Transverse colon (tissue), 4 donors: ENCODE results near the gene TF. TPM values are rescaled to one million over a fixed set of nuclear protein-coding genes. Genes with fewer than 3 reads are reported as not detected.

Experiments used
- DNase-seq: peaks from one replicate; pipeline ENCODE4 v3.0.0-alpha.2; 2019
- H3K27ac ChIP-seq, 4 donors: fragments of 200-600 bp; sonication (generic); 2 replicates each; pipeline ENCODE4 v1.5.1; 2016 to 2018; ENCODE audit warnings: inconsistent platforms in 4 of 4
- H3K27me3 ChIP-seq: fragments of 200-600 bp; sonication (generic); 2 replicates; pipeline ENCODE4 v1.5.1; 2017; ENCODE audit warnings: inconsistent platforms
- H3K36me3 ChIP-seq, 4 donors: fragments of 200-600 bp; sonication (generic); 2 replicates each; pipeline ENCODE4 v1.5.1; 2017 to 2019; ENCODE audit warnings: inconsistent platforms in 4 of 4
- H3K4me1 ChIP-seq, 4 donors: fragments of 200-600 bp; sonication (generic); 2 replicates each; pipeline ENCODE4 v1.5.1; 2017 to 2020; ENCODE audit warnings: inconsistent platforms in 4 of 4
- H3K4me3 ChIP-seq, 4 donors: fragments of 200-600 bp; sonication (generic); 1 replicate in 1 of 4; 2 replicates in 3 of 4; pipeline versions ENCODE4 v1.5.1 to v1.6.1; 2017 to 2019; ENCODE audit warnings: inconsistent platforms in 4 of 4
- H3K9me3 ChIP-seq, 2 donors: fragments of 200-600 bp; sonication (generic); 2 replicates each; pipeline ENCODE4 v1.5.1; 2017 to 2019; ENCODE audit warnings: inconsistent platforms in 2 of 2
- CTCF ChIP-seq, 5 experiments: fragments of 200-600 bp in 3 of 5; fragments of 450-650 bp in 2 of 5; sonication (generic) in 3 of 5; IDR thresholded peaks; 1 replicate in 2 of 5; 2 replicates in 3 of 5; pipeline ENCODE4 v1.5.1; 2016 to 2017; ENCODE audit warnings: antibody characterized with exemption in 5 of 5, inconsistent platforms in 3 of 5, mild to moderate bottlenecking in 2 of 5, moderate library complexity in 1 of 5
- EP300 ChIP-seq: sonication (generic); formaldehyde crosslinking; IDR thresholded peaks from one replicate; pipeline ENCODE4 v1.6.1; 2017; ENCODE audit warnings: antibody characterized with exemption, low read depth
- POLR2A ChIP-seq: fragments of 450-650 bp; IDR thresholded peaks from one replicate; pipeline ENCODE4 v1.6.1; 2016; ENCODE audit warnings: antibody characterized with exemption, mild to moderate bottlenecking, moderate library complexity
- POLR2AphosphoS5 ChIP-seq, 3 donors: sonication (generic); formaldehyde crosslinking; IDR thresholded peaks; one replicate each; pipeline ENCODE4 v1.6.1; 2016; ENCODE audit warnings: antibody characterized with exemption in 3 of 3
- WGBS, 2 donors: methylation state at CpG; one replicate each; pipeline ENCODE4 v1.1.5; 2018; ENCODE audit warnings: low coverage in 1 of 2; 5-methylcytosine and 5-hydroxymethylcytosine counted together
- in situ Hi-C, 4 donors: fragments of 200-750 bp; cut with MboI; loops; one replicate each; pipeline versions ENCODE4 v1.15.0 to v1.15.1; 2017; ENCODE audit warnings: low sequenced_read_pairs in 3 of 4, low pct_ligation_motif_present in 1 of 4, low pct_unique_long_range_greater_than_20kb in 1 of 4
- intact Hi-C: fragments of 100-400 bp; cut with DNase I; formaldehyde crosslinking; loops from one replicate; pipeline ENCODE4 v1.15.1; 2023; ENCODE audit warnings: low total_unique reads
- total RNA-seq, 4 donors: library from RNA; depleted of rRNA; stranded (reverse); fragments of >200 nt; gene quantifications; one replicate each; pipeline ENCODE4 v1.1.0, GENCODE V29; 2016

TF gene
- total RNA-seq, 4 donors from 2014 or later = 0.96 to 7.1 (median 1.1) TPM; not detected in 1

- Histone ChIP-seq H3K36me3 (peaks cover 0 to 2% (median 0%) of the 10 kb centered on the region in 4 donors), H3K4me3 (peak overlapping the region in 1 of 4 donors; percentile 97), H3K27ac (no peak overlapping the region), H3K27me3 (no peaks in the 10 kb centered on the region), H3K4me1 (peaks cover 0 to 15% (median 8%) of the 10 kb centered on the region in 4 donors), H3K9me3 (no peaks in the 10 kb centered on the region)
- no peak for DNase-seq
- in situ Hi-C loops = no loop called here
- WGBS, 2 donors = 59 to 80% methylated on average over 1 to 4 of the region's 4 CpGs
- no peak for TF ChIP-seq CTCF (IDR thresholded peaks at IDR 0.05)
- TF ChIP-seq POLR2A = no peak
- no peak for TF ChIP-seq POLR2AphosphoS5 (IDR thresholded peaks at IDR 0.05)
- no peak for TF ChIP-seq EP300
- intact Hi-C loops = no loop called here
These were observed 58.7 kb downstream of the TF start for GRCh38 chr3:133804896-133805295.

DNA sequence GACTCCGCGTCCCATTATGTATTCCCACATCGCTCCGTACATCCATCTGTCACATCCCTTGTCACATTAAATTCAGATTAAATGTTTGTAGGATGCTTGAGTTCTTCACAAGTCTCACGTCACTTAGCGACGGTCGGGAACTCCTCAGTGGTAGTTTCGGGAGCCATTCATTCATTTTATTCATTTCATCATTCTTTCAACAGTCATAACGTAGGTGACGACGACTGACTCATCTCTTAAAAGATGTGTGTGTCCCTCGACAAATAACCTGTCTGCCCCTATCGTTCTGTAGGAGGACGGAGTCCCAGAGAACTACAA, 59.1 kb downstream of the TF start:
- no peak for TF ChIP-seq CTCF (IDR thresholded peaks at IDR 0.05)
- TF ChIP-seq POLR2AphosphoS5 (IDR thresholded peaks at IDR 0.05) = no peak
- no peak for TF ChIP-seq EP300
- TF ChIP-seq POLR2A = no peak
- WGBS, 2 donors = 16% methylated on average over 15 of the region's 15 CpGs; no CpG with 5 or more reads in 1 of the 2 donors
- peaks cover 0 to 4% (median 0%) of the 10 kb centered on the region in 4 donors for H3K36me3 ChIP-seq
- H3K4me3 ChIP-seq = peak overlapping the region in 3 of 4 donors; percentile 87 to 97 (median 90)
- H3K27me3 ChIP-seq = no peaks in the 10 kb centered on the region
- H3K4me1 ChIP-seq = peaks cover 0 to 15% (median 8%) of the 10 kb centered on the region in 4 donors
- H3K9me3 ChIP-seq = no peaks in the 10 kb centered on the region
- in situ Hi-C loops = no loop called here
- intact Hi-C loops = no loop called here
- peak overlapping the region in 3 of 4 donors; percentile 80 to 84 (median 83) for H3K27ac ChIP-seq
- DNase-seq = no peak

GRCh38 chr3:133805702-133806475, 59.7 kb downstream of the TF start, which contains the start of gene SRPRB:
SRPRB (plus strand) TSS chr3:133805815; CDS start chr3:133805849, 34 bp downstream.
- Histone ChIP-seq H3K9me3 (no peaks in the 10 kb centered on the region), H3K36me3 (peaks cover 0 to 4% (median 0%) of the 10 kb centered on the region in 4 donors), H3K4me1 (peaks cover 0 to 15% (median 8%) of the 10 kb centered on the region in 4 donors), H3K27ac (peak within 1 kb of the TSS; percentile 80 to 88 (median 84)), H3K27me3 (no peaks in the 10 kb centered on the region), H3K4me3 (peak within 1 kb of the TSS; percentile 50 to 97 (median 88))
- peak; percentile 95 for DNase-seq
- intact Hi-C loops (no loop called here), in situ Hi-C loops (no loop called here)
- 1% methylated on average over 37 of the region's 53 CpGs; no CpG with 5 or more reads in 1 of the 2 donors for WGBS, 2 donors
- no peak for TF ChIP-seq CTCF (IDR thresholded peaks at IDR 0.05)
- TF ChIP-seq POLR2A = peak; percentile 73
- peak; percentile 81 to 87 (median 83) for TF ChIP-seq POLR2AphosphoS5 (IDR thresholded peaks at IDR 0.05)
- no peak for TF ChIP-seq EP300

GRCh38 chr3:133812872-133813271, 66.7 kb downstream of the TF start:
- H3K27me3 ChIP-seq = no peaks in the 10 kb centered on the region
- no peaks in the 10 kb centered on the region for H3K9me3 ChIP-seq
- H3K4me1 ChIP-seq = no peaks in the 10 kb centered on the region
- TF ChIP-seq POLR2AphosphoS5 (IDR thresholded peaks at IDR 0.05) (no peak), POLR2A (no peak), CTCF (IDR thresholded peaks at IDR 0.05) (no peak), EP300 (no peak)
- intact Hi-C loops = no loop called here
- H3K27ac ChIP-seq = no peak overlapping the region
- in situ Hi-C loops = no loop called here
- DNase-seq = no peak
- H3K36me3 ChIP-seq = peaks cover 0 to 39% (median 18%) of the 10 kb centered on the region in 4 donors
- 60 to 85% methylated on average over 1 of the region's 1 CpG for WGBS, 2 donors
- H3K4me3 ChIP-seq = no peak overlapping the region
